Sigmoid colon (tissue), 7 donors: ENCODE measurements around the gene CCDC137. TPM values are rescaled to one million over a fixed set of nuclear protein-coding genes. Genes with fewer than 3 reads are reported as not detected.
A peak's percentile ranks its signal among the peaks of the same experiment; 100 is the strongest.

Experiments
- DNase-seq: peaks from one replicate; pipeline ENCODE4 v3.0.0-alpha.2; 2019
- H3K27ac ChIP-seq, 4 donors: fragments of 200-600 bp; sonication (generic); one replicate each; pipeline ENCODE4 v1.5.1; 2016 to 2019; ENCODE audit warnings: mild to moderate bottlenecking in 1 of 4
- H3K27me3 ChIP-seq, 3 donors: fragments of 200-600 bp; sonication (generic); one replicate each; pipeline ENCODE4 v1.5.1; 2019; ENCODE audit warnings: mild to moderate bottlenecking in 1 of 3
- H3K36me3 ChIP-seq, 4 donors: fragments of 200-600 bp; sonication (generic); one replicate each; pipeline ENCODE4 v1.5.1; 2016 to 2019
- H3K4me1 ChIP-seq, 4 donors: fragments of 200-600 bp; sonication (generic); one replicate each; pipeline ENCODE4 v1.5.1; 2017 to 2019
- H3K4me3 ChIP-seq, 4 donors: fragments of 200-600 bp; sonication (generic); one replicate each; pipeline ENCODE4 v1.5.1; 2017 to 2019; ENCODE audit warnings: mild to moderate bottlenecking in 2 of 4, moderate library complexity in 1 of 4
- H3K9me3 ChIP-seq, 4 donors: fragments of 200-600 bp in 3 of 4; sonication (generic) in 3 of 4; one replicate each; pipeline versions ENCODE4 v1.5.1 to v1.6.1; 2013 to 2019
- POLR2A ChIP-seq, 2 donors: fragments of 450-650 bp; IDR thresholded peaks; one replicate each; pipeline ENCODE4 v1.6.1; 2016; ENCODE audit warnings: antibody characterized with exemption in 2 of 2, mild to moderate bottlenecking in 2 of 2, moderate library complexity in 2 of 2
- POLR2AphosphoS5 ChIP-seq, 4 donors: sonication (generic); formaldehyde crosslinking; IDR thresholded peaks; one replicate each; pipeline ENCODE4 v1.6.1; 2017; ENCODE audit warnings: antibody characterized with exemption in 4 of 4
- WGBS, 2 donors: extraction: QIAGEN DNeasy Blood & Tissue Kit; methylation state at CpG; one replicate each; pipeline ENCODE4 v1.1.7; 2013; 5-methylcytosine and 5-hydroxymethylcytosine counted together
- intact Hi-C: fragments of 100-400 bp; cut with DNase I; formaldehyde crosslinking; loops from one replicate; pipeline ENCODE4 v1.15.1; 2023
- polyA plus RNA-seq, 3 donors: library from polyadenylated mRNA; stranded (reverse); fragments of 200-250 nt; gene quantifications; one replicate each; pipeline ENCODE4 v1.2.3, GENCODE V29; 2013
- small RNA-seq, 3 donors: library from RNA; depleted of rRNA; stranded (forward); fragments of <200 nt; gene quantifications; one replicate each; pipeline ENCODE3, GENCODE V24; 2016
- total RNA-seq, 4 donors: library from RNA; depleted of rRNA; stranded (reverse); fragments of >200 nt; gene quantifications; one replicate each; pipeline ENCODE4 v1.1.0, GENCODE V29; 2016
- TF ChIP-seq, protein P1 (sequence below), 4 experiments: fragments of 450-650 bp in 3 of 4; fragments of 200-600 bp in 1 of 4; IDR thresholded peaks; one replicate each; pipeline ENCODE4 v1.5.1; 2016 to 2019; ENCODE audit warnings: antibody characterized with exemption in 4 of 4, mild to moderate bottlenecking in 3 of 4, moderate library complexity in 2 of 4
- donor health status: healthy with polysubstance abuse.
- donor health status: Bipolar disorder and iron deficiency.
- donor health status: healthy.

The CCDC137 gene
- total and polyA plus RNA-seq, 7 donors = 5.5 to 31.1 (median 9.5) TPM

DNA sequence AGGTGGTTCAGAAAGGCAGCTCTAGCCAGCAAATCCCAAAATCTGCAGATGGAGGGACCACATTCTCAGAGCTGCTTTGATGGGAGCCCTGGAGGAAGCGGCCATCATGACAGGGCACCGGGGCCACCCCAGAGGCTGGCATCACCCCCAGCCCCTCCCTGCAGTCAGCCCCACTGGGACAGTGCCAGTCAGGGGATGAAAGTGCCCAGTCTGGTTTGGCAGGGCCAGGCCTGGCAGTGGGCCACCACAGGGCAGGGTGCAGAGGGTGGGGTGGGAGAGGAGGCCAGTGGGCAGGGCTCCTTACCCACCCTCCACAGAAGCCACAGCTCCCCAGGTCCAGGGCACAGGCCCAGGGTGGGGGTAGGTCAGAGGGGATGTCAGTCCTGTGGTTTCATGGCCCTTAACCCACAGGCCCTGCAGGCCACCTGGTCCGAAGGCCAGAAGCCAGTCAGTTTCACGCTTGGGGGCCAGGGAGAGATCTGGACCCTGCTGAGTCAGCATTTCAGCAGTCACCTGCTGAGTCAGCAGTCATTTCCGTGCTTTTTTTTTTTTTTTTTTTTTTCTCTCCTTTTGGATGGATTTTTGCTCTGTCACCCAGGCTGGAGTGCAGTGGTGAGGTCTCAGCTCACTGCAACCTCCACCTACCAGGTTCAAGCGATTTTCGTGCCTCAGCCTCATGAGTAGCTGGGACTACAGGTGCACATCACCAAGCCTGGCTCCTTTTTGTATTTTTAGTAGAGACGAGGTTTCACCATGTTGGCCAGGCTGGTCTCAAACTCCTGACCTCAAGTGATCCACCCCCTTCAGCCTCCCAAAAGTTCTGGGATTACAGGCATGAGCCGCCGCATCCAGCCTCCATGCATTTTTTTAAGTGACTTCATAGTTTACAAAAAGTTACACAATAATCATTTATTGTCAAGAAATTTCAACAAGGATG lies 55.9 kb downstream of the CCDC137 start:
- Histone ChIP-seq H3K4me3 (no peak overlapping the region), H3K27me3 (peaks cover 0 to 29% (median 11%) of the 10 kb centered on the region in 3 donors), H3K27ac (no peak overlapping the region), H3K9me3 (no peaks in the 10 kb centered on the region), H3K4me1 (peaks cover 0 to 6% (median 0%) of the 10 kb centered on the region in 4 donors), H3K36me3 (no peaks in the 10 kb centered on the region)
- 13 to 47% methylated on average over 10 of the region's 10 CpGs for WGBS, 2 donors
- DNase-seq = peak; percentile 68
- TF ChIP-seq, protein P1, sequence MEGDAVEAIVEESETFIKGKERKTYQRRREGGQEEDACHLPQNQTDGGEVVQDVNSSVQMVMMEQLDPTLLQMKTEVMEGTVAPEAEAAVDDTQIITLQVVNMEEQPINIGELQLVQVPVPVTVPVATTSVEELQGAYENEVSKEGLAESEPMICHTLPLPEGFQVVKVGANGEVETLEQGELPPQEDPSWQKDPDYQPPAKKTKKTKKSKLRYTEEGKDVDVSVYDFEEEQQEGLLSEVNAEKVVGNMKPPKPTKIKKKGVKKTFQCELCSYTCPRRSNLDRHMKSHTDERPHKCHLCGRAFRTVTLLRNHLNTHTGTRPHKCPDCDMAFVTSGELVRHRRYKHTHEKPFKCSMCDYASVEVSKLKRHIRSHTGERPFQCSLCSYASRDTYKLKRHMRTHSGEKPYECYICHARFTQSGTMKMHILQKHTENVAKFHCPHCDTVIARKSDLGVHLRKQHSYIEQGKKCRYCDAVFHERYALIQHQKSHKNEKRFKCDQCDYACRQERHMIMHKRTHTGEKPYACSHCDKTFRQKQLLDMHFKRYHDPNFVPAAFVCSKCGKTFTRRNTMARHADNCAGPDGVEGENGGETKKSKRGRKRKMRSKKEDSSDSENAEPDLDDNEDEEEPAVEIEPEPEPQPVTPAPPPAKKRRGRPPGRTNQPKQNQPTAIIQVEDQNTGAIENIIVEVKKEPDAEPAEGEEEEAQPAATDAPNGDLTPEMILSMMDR (IDR thresholded peaks at IDR 0.05) = no peak
- TF ChIP-seq POLR2AphosphoS5 (IDR thresholded peaks at IDR 0.05) (peak in 1 of 4 donors; percentile 32), POLR2A (IDR thresholded peaks at IDR 0.05) (no peak)
- intact Hi-C loops = no loop called here

Small RNA genes lying within 50 kb of the gene (small RNA-seq; reads per million reads assigned to genes)
- gene MIR6786 = 0.06 to 0.22 (median 0.15) reads per million in 3 donors

Other genes with a start within 250 kb of the CCDC137 start
- 1,000 to 10,000 TPM; 1,038 to 2,003 (median 1,212) TPM for gene ACTG1, start 153.9 kb upstream of the CCDC137 start, total RNA-seq
- 1,000 to 10,000 TPM; 2,538 to 4,527 (median 2,852) TPM for gene ACTG1, start 153.9 kb upstream of the CCDC137 start, polyA plus RNA-seq
- 1 to 10 TPM in 1 of 4 donors, under 1 TPM in 2, not detected in 1; 0.33 to 1.1 (median 0.95) TPM for gene FSCN2, start 138.4 kb upstream of the CCDC137 start, total RNA-seq
- gene FSCN2, start 138.4 kb upstream of the CCDC137 start, polyA plus RNA-seq = 1 to 10 TPM in 1 of 3 donors, not detected in 2; 2.3 TPM
- gene FAAP100, start 114.4 kb upstream of the CCDC137 start, total RNA-seq = 10 to 100 TPM in 3 of 4 donors, 1 to 10 TPM in 1; 9.6 to 24.1 (median 14.6) TPM
- 10 to 100 TPM in 2 of 3 donors, 1 to 10 TPM in 1; 6.6 to 27.2 (median 10.9) TPM for gene FAAP100, start 114.4 kb upstream of the CCDC137 start, polyA plus RNA-seq
- gene NPLOC4, start 29.6 kb upstream of the CCDC137 start, total RNA-seq = 10 to 100 TPM; 47.1 to 59.7 (median 52.6) TPM
- gene NPLOC4, start 29.6 kb upstream of the CCDC137 start, polyA plus RNA-seq = 10 to 100 TPM; 19.8 to 52.7 (median 34.9) TPM
- 1 to 10 TPM in 1 of 4 donors, under 1 TPM in 3; 0.36 to 1.7 (median 0.67) TPM for gene TSPAN10, start 29.5 kb upstream of the CCDC137 start, total RNA-seq
- under 1 TPM; 0.46 to 0.76 (median 0.60) TPM for gene TSPAN10, start 29.5 kb upstream of the CCDC137 start, polyA plus RNA-seq
- 1 to 10 TPM in 1 of 4 donors, not detected in 3; 3.7 TPM for gene PDE6G, start 10.2 kb upstream of the CCDC137 start, total RNA-seq
- 1 to 10 TPM in 2 of 3 donors, not detected in 1; 2.3 to 4.4 TPM for gene PDE6G, start 10.2 kb upstream of the CCDC137 start, polyA plus RNA-seq
- gene OXLD1, start 132 bp upstream of the CCDC137 start, total RNA-seq = 10 to 100 TPM; 14.4 to 36.2 (median 26.8) TPM
- 10 to 100 TPM; 40.8 to 57.5 (median 54.1) TPM for gene OXLD1, start 132 bp upstream of the CCDC137 start, polyA plus RNA-seq
- gene ARL16, start 17.1 kb downstream of the CCDC137 start, total RNA-seq = 10 to 100 TPM; 27.7 to 51.7 (median 47.7) TPM
- 10 to 100 TPM; 24.5 to 42.3 (median 36.6) TPM for gene ARL16, start 17.1 kb downstream of the CCDC137 start, polyA plus RNA-seq
- 100 to 1,000 TPM in 1 of 4 donors, 10 to 100 TPM in 3; 36.7 to 143 (median 42.5) TPM for gene HGS, start 17.3 kb downstream of the CCDC137 start, total RNA-seq
- 100 to 1,000 TPM in 1 of 3 donors, 10 to 100 TPM in 2; 52.9 to 111 (median 87.7) TPM for gene HGS, start 17.3 kb downstream of the CCDC137 start, polyA plus RNA-seq
- 10 to 100 TPM; 31.0 to 56.4 (median 39.5) TPM for gene MRPL12, start 36.6 kb downstream of the CCDC137 start, total RNA-seq
- 100 to 1,000 TPM; 204 to 258 (median 237) TPM for gene MRPL12, start 36.6 kb downstream of the CCDC137 start, polyA plus RNA-seq
- 1 to 10 TPM in 3 of 4 donors, under 1 TPM in 1; 0.99 to 7.1 (median 3.7) TPM for gene SLC25A10, start 45.5 kb downstream of the CCDC137 start, total RNA-seq
- gene SLC25A10, start 45.5 kb downstream of the CCDC137 start, polyA plus RNA-seq = 10 to 100 TPM; 59.5 to 63.2 (median 60.6) TPM
- 1 to 10 TPM in 2 of 4 donors, under 1 TPM in 2; 0.27 to 1.4 (median 0.72) TPM for gene GCGR, start 137.4 kb downstream of the CCDC137 start, total RNA-seq
- under 1 TPM in 1 of 3 donors, not detected in 2; 0.96 TPM for gene GCGR, start 137.4 kb downstream of the CCDC137 start, polyA plus RNA-seq
- gene MCRIP1, start 166.6 kb downstream of the CCDC137 start, total RNA-seq = 100 to 1,000 TPM; 116 to 129 (median 122) TPM
- 10 to 100 TPM; 37.0 to 82.9 (median 78.0) TPM for gene MCRIP1, start 166.6 kb downstream of the CCDC137 start, polyA plus RNA-seq
- not detected for gene PPP1R27, start 168.3 kb downstream of the CCDC137 start, total RNA-seq
- gene PPP1R27, start 168.3 kb downstream of the CCDC137 start, polyA plus RNA-seq = under 1 TPM in 1 of 3 donors, not detected in 2; 0.50 TPM
- 100 to 1,000 TPM; 201 to 338 (median 268) TPM for gene P4HB, start 193.8 kb downstream of the CCDC137 start, total RNA-seq
- gene P4HB, start 193.8 kb downstream of the CCDC137 start, polyA plus RNA-seq = 100 to 1,000 TPM; 153 to 750 (median 227) TPM
- 10 to 100 TPM; 67.0 to 99.5 (median 74.1) TPM for gene ARHGDIA, start 204.6 kb downstream of the CCDC137 start, total RNA-seq
- gene ARHGDIA, start 204.6 kb downstream of the CCDC137 start, polyA plus RNA-seq = 100 to 1,000 TPM; 252 to 452 (median 385) TPM
- gene ALYREF, start 224.8 kb downstream of the CCDC137 start, total RNA-seq = 10 to 100 TPM; 39.2 to 44.0 (median 42.6) TPM
- 10 to 100 TPM; 30.6 to 91.4 (median 35.4) TPM for gene ALYREF, start 224.8 kb downstream of the CCDC137 start, polyA plus RNA-seq
- gene ANAPC11, start 225.0 kb downstream of the CCDC137 start, total RNA-seq = 100 to 1,000 TPM in 3 of 4 donors, 10 to 100 TPM in 1; 93.3 to 185 (median 158) TPM
- gene ANAPC11, start 225.0 kb downstream of the CCDC137 start, polyA plus RNA-seq = 100 to 1,000 TPM; 198 to 203 (median 202) TPM
- 1 to 10 TPM in 1 of 4 donors, under 1 TPM in 2, not detected in 1; 0.27 to 1.8 (median 0.71) TPM for gene NPB, start 235.5 kb downstream of the CCDC137 start, total RNA-seq
- under 1 TPM in 1 of 3 donors, not detected in 2; 0.87 TPM for gene NPB, start 235.5 kb downstream of the CCDC137 start, polyA plus RNA-seq
- gene PCYT2, start 244.7 kb downstream of the CCDC137 start, total RNA-seq = 10 to 100 TPM; 11.4 to 24.6 (median 19.3) TPM
- 10 to 100 TPM; 21.6 to 86.4 (median 40.7) TPM for gene PCYT2, start 244.7 kb downstream of the CCDC137 start, polyA plus RNA-seq